Skin epidermis (tissue), 12 donors: Measurements from ENCODE around the gene SIGLEC9.
"Not testable (repeated sequence)": the region's sequence is repeated elsewhere in the genome, so short reads cannot be mapped to it uniquely, and the experiment has no call there.

Experiments used
- H3K27ac ChIP-seq, 21 experiments: fragments of 200-600 bp; sonication (generic) in 11 of 21; one replicate each; pipeline ENCODE4 v1.5.0; 2020; ENCODE audit warnings: mild to moderate bottlenecking in 3 of 21, inconsistent platforms in 2 of 21, moderate library complexity in 2 of 21
- H3K4me3 ChIP-seq, 7 experiments: fragments of 200-600 bp; sonication (generic) in 2 of 7; one replicate each; pipeline ENCODE4 v1.5.0; 2020; ENCODE audit warnings: inconsistent platforms in 2 of 7, mild to moderate bottlenecking in 2 of 7, moderate library complexity in 1 of 7

SIGLEC9 gene

DNA sequence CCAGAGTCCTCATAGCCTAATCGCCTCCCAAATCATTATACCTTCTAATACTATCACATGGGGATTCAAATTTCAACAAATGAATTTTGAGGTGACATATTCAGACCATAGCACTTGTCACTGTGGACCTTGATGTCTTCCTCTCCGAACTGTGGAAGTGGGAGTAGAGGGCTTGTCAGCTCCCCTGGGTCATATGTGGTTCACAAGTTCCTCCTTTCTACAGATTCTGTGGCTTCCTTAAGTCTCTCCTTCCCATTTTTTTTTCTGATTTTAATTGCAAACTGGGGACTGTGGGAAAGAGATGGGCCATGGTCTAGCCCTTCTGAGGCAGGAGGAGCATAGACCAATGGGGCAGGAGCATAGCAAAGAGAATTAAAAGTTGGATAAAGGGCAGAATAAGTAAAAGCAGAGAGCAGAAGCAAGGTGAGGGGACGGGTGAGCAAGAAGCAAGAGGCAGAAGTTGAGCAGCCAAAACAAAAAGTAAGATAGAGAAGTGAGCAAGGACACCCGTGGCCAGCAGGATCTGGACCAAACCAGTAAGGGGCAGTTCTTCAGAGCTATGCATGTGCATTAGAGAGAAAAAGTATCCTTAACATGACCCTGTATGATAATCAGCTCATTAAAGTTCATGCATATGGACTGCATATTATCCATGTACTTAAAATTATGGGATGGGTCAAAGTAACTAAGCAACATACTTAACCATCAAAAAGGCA lies 14.8 kb downstream of the SIGLEC9 start:
- H3K27ac ChIP-seq = peak overlapping the region in 10 of 21 experiments; percentile 13 to 80 (median 66)

DNA sequence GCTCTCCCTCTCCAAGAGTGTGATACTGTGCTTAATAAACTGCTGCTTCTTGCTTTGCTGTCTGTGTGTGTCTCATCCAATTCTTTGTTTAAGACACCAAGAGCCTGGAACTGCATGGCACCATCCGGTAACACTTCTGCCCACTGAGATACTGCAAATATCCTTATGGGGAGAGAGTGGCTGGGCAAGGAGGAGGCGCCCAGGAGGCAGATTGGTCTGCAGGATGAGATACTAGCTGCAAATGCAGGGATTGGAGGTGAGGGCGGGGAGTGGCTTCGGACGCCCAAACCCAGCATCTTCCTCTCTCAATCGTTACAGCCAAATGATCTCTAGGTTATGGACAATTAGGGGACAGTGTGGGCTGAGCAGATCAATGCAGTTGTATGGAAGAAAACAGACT lies 15.7 kb downstream of the SIGLEC9 start:
- H3K27ac ChIP-seq = peak overlapping the region in 4 of 21 experiments; percentile 7 to 46 (median 27)
- no peak overlapping the region for H3K4me3 ChIP-seq

More for the DNA sequence above, 14.8 kb downstream of the SIGLEC9 start:
- no peak overlapping the region for H3K4me3 ChIP-seq

DNA sequence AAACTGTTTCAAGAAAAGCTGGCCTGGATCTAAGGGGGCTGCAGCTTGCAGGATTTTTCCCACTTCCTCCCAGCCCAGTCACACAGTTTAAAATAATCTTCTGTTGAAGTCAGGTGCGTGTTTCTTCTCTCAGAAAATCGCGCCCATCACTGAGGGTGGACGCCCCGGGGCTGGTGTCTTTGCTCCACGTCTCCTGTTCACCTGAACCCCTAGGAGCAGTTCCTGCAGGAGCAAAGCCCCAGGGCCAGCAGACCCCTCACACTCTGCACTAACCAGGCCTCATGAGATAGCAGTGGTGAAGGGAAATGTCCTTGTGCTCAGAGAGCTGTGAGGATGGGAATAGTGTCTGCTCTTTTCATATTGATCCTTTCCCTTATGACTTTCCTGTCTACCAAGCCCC lies 16.5 kb downstream of the SIGLEC9 start:
- H3K4me3 ChIP-seq = no peak overlapping the region
- H3K27ac ChIP-seq = peak overlapping the region in 4 of 21 experiments; percentile 35 to 80 (median 47)

DNA sequence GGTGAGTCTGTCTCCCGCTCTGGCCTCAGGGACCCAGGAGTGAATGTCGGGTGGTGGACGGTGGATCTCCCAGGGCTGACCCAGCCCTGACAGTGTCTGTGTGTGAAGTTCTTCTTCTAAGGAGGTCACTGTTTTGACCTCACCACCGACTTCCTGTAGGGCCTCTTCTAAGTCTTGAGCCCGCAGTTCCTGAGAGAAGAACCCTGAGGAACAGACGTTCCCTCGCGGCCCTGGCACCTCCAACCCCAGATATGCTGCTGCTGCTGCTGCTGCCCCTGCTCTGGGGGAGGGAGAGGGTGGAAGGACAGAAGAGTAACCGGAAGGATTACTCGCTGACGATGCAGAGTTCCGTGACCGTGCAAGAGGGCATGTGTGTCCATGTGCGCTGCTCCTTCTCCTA lies 17.4 kb downstream of the SIGLEC9 start, which contains the start of gene SIGLEC7:
Gene SIGLEC7 (plus strand): TSS at position 183 of the 400 bp plus-strand sequence. CDS start 69 bp downstream, at position 252.
- Histone ChIP-seq H3K4me3 (no peak within 1 kb of the TSS), H3K27ac (peak within 1 kb of the TSS in 9 of 21 experiments; percentile 9 to 80 (median 51))

DNA sequence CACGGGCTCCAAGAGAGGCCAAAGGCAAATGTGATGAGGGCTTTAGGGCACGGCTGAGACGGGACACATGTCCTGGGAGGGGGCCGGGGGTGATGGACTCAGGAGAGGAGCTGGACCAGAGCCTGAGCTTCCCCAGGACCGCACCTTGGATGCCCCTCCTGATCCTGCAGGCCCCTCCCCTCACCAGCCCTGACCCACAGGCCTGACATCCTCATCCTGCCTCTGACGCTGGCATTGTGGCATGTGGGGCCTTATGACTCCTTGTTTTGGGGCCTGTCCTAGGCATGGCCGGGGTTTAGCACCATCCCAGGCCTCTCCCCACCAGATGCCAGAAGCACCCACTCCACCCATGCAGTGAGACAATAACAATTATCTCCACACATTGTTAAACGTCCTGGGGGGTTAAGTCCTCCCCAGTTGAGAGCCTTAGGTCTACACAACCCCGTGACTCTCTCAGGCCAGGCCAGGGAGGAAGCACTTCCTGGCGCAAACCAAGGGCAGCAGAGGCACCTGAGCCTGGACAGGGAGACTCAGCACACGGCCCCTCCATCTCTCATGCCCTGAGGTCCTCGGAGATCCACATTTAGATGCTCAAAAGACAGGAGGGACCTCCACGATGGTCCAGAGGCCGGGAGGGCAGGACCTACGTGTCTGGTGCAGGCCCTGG lies 18.2 kb downstream of the SIGLEC9 start:
- H3K27ac ChIP-seq = peak overlapping the region in 2 of 21 experiments; percentile 54 to 80
- H3K4me3 ChIP-seq = not testable (repeated sequence)

DNA sequence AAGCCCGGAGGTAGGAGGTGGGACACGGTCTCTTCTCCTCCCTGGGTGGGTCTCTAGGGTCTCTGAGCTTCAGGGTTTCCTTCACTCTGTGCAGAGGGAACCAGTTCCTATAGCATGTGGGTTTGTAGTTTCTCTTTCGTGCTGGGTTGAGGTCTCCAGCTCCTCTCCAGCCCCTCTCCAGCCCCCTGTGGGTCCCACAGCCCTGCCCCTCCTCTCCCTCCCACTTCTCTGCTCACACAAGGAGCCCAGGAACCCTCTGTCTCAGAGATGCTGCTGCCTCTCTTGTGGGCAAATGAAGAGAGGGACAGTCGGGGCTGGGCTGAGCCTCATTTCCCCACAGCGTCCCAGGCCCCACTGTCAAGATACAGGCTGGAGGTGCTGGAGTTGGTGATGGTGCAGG lies 18.8 kb downstream of the SIGLEC9 start:
- no peak overlapping the region for H3K27ac ChIP-seq

DNA sequence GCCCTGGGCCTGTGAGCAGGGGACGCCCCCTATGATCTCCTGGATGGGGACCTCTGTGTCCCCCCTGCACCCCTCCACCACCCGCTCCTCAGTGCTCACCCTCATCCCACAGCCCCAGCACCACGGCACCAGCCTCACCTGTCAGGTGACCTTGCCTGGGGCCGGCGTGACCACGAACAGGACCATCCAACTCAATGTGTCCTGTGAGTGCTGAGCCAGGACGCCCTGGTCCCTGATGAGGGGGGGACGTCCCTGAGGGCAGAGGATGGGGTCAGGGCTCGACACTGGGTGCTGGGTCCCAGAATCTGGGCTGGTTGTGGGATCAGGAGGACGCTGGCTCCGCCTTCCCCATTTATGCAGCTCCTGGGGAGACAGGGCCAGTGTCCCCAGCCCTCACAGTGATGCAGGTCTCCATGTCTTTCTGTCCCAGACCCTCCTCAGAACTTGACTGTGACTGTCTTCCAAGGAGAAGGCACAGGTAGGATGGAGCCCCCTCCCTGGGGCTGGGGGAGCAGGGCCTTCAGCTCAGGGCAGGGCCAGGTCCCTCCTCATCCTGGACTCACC lies 19.9 kb downstream of the SIGLEC9 start:
- Histone ChIP-seq H3K27ac (no peak overlapping the region), H3K4me3 (no peak overlapping the region)

More for the DNA sequence above, 18.8 kb downstream of the SIGLEC9 start:
- no peak overlapping the region for H3K4me3 ChIP-seq

DNA sequence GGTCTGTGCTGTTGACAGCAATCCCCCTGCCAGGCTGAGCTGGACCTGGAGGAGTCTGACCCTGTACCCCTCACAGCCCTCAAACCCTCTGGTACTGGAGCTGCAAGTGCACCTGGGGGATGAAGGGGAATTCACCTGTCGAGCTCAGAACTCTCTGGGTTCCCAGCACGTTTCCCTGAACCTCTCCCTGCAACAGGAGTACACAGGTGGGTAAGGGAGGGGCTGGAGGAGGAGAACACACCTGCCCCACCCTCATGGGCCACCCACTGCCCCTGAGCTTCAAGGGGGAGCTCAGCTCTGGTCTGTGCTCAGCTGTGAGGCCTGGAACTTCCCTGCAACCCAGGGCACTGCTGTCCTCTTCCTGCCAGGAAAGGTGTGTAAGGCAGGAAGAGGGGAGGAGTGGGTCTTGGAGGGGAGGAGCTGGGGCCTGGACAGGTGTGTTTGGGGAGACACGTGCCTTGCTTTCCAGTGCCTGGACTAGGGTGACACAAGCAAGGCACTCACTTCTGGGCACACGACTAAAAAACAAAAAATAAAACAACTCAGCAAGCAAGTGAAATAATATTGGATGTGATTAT lies 21.3 kb downstream of the SIGLEC9 start:
- Histone ChIP-seq H3K27ac (no peak overlapping the region), H3K4me3 (no peak overlapping the region)

DNA sequence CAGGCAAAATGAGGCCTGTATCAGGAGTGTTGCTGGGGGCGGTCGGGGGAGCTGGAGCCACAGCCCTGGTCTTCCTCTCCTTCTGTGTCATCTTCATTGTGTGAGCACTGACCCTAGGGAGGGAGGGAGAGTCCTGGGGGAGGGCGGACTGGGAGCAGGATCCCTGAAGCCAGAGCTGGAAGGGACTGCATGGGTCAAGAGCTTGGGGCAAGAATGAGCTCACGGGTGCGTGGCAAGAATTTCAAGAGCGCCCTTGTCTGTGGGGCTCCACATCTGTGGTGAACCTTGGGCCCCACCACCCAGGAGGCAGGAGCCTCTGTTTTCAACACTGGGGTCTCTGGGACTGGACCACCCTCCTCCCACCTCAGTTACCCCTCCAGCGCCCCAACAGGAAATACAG lies 22.0 kb downstream of the SIGLEC9 start:
- H3K4me3 ChIP-seq = no peak overlapping the region
- no peak overlapping the region for H3K27ac ChIP-seq

DNA sequence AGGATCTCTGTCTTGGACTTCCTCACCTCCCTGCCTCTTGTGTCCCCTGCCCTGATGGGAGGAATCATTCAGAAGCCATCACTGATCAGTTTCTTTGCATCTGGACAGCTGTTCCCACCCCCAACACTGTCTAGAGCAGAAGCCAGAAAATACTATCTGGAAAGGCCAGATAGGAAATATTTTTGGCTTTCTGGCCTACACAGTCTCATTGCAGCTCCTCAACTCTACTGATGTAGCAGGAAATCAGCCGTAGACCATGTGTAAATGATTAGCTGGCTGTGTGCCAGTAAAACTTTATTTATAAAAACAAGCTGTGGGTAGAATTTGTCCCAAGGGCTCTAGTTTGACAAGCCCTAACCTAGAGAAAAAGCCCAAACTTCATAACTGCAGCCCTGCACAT lies 23.0 kb downstream of the SIGLEC9 start:
- Histone ChIP-seq H3K27ac (no peak overlapping the region), H3K4me3 (no peak overlapping the region)

DNA sequence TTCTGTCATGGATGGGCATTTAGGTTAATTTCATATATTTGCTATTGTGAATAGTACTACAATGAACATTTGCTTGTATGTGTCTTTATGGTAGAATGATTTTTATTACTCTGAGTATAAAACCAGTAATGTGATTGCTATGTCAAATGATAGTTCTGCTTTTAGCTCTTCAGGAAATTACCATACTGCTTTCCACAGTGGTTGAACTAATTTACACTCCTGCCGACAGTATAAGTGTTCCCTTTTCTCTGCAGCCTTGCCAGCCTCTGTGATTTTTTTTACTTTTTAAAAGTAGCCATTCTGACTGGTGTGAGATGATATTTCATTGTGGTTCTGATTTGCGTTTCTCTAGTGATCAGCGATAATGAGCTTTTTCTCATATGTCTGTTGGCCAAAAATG lies 23.9 kb downstream of the SIGLEC9 start:
- Histone ChIP-seq H3K27ac (no peak overlapping the region), H3K4me3 (no peak overlapping the region)

DNA sequence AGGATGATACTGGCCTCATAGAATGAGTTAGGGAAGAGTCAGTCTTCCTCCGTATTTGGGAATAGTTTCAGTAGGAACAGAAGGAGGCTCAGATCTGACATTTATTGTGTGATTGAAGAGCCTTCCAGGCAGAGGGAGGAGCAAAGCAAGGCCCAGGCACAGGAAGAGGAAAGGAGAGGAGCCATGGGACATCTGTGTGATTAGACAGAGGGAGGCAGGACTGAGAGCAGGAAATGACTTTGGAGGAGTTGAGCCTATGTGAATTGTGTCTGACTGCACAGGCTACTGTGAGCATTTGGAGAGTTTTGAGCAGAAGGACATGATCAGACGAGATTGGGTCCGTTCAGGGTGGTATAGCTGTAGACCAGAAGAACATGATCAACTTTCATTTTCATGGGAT lies 25.9 kb downstream of the SIGLEC9 start:
- Histone ChIP-seq H3K27ac (no peak overlapping the region), H3K4me3 (no peak overlapping the region)

DNA sequence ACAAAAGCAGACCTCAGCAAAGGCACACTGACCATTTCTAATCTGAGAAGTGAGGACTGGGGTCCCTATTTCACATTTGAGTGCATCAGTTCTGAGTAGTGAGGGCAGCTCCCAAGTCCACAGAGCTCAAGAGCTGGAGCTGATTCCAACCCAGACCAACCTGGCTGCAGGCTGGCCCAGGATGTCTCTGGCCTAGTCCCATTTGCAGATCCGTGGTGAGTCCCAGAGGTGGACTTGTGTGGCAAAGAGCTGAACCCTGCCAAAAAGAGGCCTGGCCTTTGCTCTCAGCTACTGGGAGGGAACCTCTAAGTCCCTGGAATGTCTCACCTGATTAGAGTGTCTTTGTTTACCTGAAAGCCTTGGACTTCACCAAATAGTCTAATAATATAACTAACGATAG lies 32.0 kb downstream of the SIGLEC9 start:
- Histone ChIP-seq H3K27ac (no peak overlapping the region), H3K4me3 (no peak overlapping the region)

DNA sequence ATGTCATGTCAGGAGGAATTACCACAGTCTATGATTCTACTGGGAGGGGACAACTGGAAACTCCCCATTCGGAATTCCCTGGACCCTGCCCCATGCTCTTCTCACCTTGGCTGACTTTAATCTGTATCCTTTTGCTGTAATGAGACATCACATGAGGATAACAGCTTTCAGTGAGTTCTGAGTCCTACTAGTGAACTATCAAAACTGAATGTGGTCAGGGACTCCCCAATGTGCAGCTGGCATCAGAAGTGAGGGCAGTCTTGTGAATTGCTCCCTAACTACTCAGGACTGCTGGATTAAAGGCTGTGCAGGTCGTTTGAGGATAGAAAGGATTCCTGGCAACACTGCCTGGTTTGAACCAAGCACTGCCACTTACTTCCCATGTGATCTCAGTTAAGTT lies 32.6 kb downstream of the SIGLEC9 start:
- Histone ChIP-seq H3K4me3 (no peak overlapping the region), H3K27ac (no peak overlapping the region)

DNA sequence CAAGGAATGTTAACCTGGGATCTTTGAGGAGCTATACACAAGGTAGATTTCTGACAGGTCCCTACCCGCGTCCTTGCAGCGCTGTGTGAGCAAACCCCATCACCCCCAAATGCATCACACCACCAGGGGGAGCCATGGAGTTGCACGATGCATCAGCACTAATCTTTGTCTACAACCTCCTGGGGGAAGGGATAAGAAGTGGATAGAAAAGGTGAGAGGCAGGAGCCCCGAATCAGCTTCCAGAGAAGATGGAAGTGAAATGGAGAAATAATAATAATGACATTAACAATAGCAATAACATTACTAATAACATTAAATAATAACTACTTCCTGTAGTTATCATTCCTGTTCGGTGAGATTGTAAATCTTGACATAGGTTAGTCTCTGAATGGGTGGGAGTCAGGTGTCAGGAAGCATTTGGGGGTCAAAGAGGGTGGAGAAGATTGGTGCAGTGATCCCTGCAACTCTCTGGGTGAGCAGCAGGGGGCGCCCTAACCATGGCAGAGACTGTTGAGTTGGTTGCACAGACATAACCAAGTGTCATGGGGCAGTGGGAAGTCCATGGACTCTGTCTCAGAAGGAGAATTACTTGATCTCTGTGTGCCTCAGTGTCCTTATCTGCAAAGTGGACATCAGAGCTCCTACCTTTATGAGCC lies 33.9 kb downstream of the SIGLEC9 start:
- H3K4me3 ChIP-seq = no peak overlapping the region

DNA sequence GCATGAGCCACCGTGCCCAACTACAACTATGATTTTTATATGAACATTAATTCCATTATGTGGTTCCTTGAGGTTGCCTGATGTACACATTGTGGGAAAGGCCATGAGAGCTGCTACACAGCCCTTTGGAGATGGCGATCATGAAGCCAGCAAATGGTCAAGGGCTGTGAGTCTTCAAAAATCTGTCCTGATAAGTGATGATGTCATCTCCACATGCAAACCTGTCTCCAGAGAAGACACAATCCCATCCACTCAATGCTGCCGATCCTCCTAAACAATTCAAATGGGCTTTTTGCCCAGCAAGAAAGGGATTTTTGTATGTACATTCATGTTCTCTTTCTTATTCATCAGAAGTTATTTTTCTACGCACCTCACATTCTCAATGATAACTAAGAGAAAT lies 35.0 kb downstream of the SIGLEC9 start:
- H3K27ac ChIP-seq = no peak overlapping the region
- no peak overlapping the region for H3K4me3 ChIP-seq

More for the DNA sequence above, 33.9 kb downstream of the SIGLEC9 start:
- H3K27ac ChIP-seq = no peak overlapping the region

DNA sequence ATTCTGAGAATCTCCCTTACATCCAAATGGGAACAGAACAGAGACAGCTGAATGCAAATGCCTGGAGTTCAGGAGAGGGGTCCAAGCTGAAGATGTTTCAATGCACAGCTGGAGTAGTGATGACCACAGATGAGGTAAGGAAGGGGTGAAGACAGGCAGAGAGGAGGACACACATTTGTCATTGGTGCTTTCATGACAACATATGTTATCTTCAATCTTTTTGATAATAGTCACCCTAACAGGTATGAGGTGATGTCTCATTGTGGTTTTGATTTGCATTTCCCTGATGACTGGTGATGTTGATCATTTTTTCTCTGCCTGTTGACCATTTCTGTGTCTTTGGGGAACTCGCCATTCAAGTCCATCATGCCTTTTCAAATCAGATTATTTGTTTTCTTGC lies 36.6 kb downstream of the SIGLEC9 start:
- H3K4me3 ChIP-seq = no peak overlapping the region
- H3K27ac ChIP-seq = peak overlapping the region in 1 of 21 experiments; percentile 3

DNA sequence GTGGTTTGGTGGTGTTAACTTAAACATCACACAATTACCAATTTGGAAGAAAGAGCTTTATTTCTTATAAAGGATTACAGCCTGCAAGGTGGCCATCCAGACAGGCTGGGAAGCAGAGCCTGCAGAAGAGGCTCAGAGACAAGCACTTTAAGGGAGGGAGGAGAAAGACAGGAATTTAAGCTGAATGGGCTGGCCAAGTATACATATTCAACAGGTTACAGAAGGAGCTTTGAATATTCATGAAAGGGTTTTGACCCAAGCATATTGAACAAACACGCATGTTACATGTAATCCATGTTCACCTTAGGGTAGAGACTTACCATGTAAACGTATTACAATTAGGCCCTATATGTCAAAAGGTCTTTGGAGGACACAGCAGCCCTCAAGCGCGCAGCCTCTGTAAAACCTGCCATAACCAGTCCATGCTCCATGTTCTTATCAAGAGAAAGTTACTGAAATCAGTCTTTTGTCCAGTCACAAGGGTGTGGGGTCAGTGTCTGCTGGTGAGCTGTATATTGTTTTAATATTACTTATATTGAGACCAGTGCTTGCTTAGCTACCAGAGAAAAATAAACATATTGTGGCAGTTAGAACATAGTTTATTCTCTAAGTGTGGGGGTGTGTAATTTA lies 37.3 kb downstream of the SIGLEC9 start:
- H3K27ac ChIP-seq = peak overlapping the region in 1 of 21 experiments; percentile 3
- no peak overlapping the region for H3K4me3 ChIP-seq

DNA sequence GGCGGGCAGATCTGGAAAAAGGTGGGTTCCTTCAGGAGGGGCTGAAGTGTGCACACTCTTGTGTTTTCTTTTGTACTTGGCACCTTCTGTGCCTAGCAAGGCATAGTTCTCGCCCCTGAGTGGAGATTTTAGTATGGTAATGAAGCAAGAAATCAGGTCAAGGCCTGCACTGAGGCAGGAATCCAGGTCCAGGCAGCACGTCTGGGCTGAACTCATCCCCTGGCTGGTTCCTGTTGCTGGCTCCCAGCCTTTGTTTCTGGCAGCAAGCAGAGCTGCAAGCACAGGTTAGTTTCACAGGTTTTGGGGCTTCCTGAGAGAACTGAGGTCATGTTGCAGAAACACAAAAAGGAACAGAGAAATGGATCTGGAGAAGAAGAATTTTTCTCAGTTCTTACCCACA lies 38.6 kb downstream of the SIGLEC9 start:
- Histone ChIP-seq H3K4me3 (no peak overlapping the region), H3K27ac (peak overlapping the region in 11 of 21 experiments; percentile 4 to 64 (median 47))
